Common myeloid progenitor, CD34-positive (primary cell): ENCODE measurements around the gene FKBP2. TPM values are rescaled to one million over a fixed set of nuclear protein-coding genes. Genes with fewer than 3 reads are reported as not detected.
A peak's percentile ranks its signal among the peaks of the same experiment; 100 is the strongest.

Source experiments
- CTCF ChIA-PET: fragments of 350-600 bp; sonication (Branson Sonifier 250); formaldehyde crosslinking; loops from one replicate; lab custom pipeline; 2021; ENCODE audit warnings: antibody characterized with exemption; lab: Charles Lee
- POLR2A ChIA-PET: fragments of 350-600 bp; sonication (Branson Sonifier 250); formaldehyde crosslinking; loops from one replicate; lab custom pipeline; 2021; ENCODE audit warnings: antibody characterized with exemption; lab: Charles Lee
- DNase-seq, 3 donors: peaks; one replicate each; pipeline versions ENCODE4 v3.0.0 to v3.0.0-alpha.2; 2013
- H3K27ac ChIP-seq, 2 experiments: 1 replicate in 1 of 2; 2 replicates in 1 of 2; pipeline ENCODE4 v1.7.0; 2013; ENCODE audit warnings: inconsistent platforms in 2 of 2, low read length in 2 of 2, mild to moderate bottlenecking in 2 of 2, low read depth in 1 of 2, moderate library complexity in 1 of 2; ENCODE audit not compliant: severe bottlenecking in 2 of 2, insufficient read depth in 1 of 2, poor library complexity in 1 of 2
- H3K27me3 ChIP-seq, 5 experiments: replicated peaks in 2 of 5; 1 replicate in 3 of 5; 2 replicates in 2 of 5; pipeline versions ENCODE4 v1.6.1 to v1.7.0; 2013; ENCODE audit warnings: low read length in 4 of 5, mild to moderate bottlenecking in 2 of 5, moderate library complexity in 2 of 5, inconsistent platforms in 1 of 5; ENCODE audit not compliant: insufficient read depth in 5 of 5, control insufficient read depth in 4 of 5
- H3K36me3 ChIP-seq, 4 experiments: 1 replicate in 2 of 4; 2 replicates in 2 of 4; pipeline versions ENCODE4 v1.6.1 to v1.7.0; 2013; ENCODE audit warnings: low read length in 3 of 4, control low read depth in 1 of 4, mild to moderate bottlenecking in 1 of 4; ENCODE audit not compliant: control insufficient read depth in 4 of 4, insufficient read depth in 4 of 4
- H3K4me1 ChIP-seq, 4 experiments: 1 replicate in 3 of 4; 2 replicates in 1 of 4; pipeline versions ENCODE4 v1.6.1 to v1.7.1; 2013; ENCODE audit warnings: low read length in 3 of 4, mild to moderate bottlenecking in 3 of 4, control low read depth in 1 of 4, inconsistent platforms in 1 of 4, moderate library complexity in 1 of 4; ENCODE audit not compliant: control insufficient read depth in 4 of 4, insufficient read depth in 4 of 4; ENCODE audit errors: control extremely low read depth in 1 of 4
- H3K4me3 ChIP-seq, 7 experiments: 1 replicate in 4 of 7; 2 replicates in 3 of 7; pipeline versions ENCODE4 v1.5.1 to v1.7.0; 2013; ENCODE audit warnings: mild to moderate bottlenecking in 7 of 7, low read length in 6 of 7, moderate library complexity in 6 of 7, inconsistent platforms in 2 of 7, low read depth in 2 of 7, control low read depth in 1 of 7; ENCODE audit not compliant: insufficient read depth in 4 of 7, control insufficient read depth in 1 of 7; ENCODE audit errors: extremely low read depth in 1 of 7
- H3K9me3 ChIP-seq, 5 experiments: 1 replicate in 4 of 5; 2 replicates in 1 of 5; pipeline versions ENCODE4 v1.6.1 to v1.7.1; 2013; ENCODE audit warnings: low read length in 4 of 5, mild to moderate bottlenecking in 2 of 5, inconsistent platforms in 1 of 5, low read depth in 1 of 5, moderate library complexity in 1 of 5; ENCODE audit not compliant: control insufficient read depth in 4 of 5, insufficient read depth in 2 of 5; ENCODE audit errors: control extremely low read depth in 1 of 5
- WGBS: methylation state at CpG from one replicate; pipeline ENCODE4 v1.1.5; 2013; ENCODE audit not compliant: insufficient coverage; 5-methylcytosine and 5-hydroxymethylcytosine counted together
- polyA plus RNA-seq: library from polyadenylated mRNA; unstranded; fragments of 120-200 nt; gene quantifications from one replicate; pipeline ENCODE4 v1.2.1, GENCODE V29; 2013

FKBP2 gene
- 39.9 TPM for polyA plus RNA-seq

DNA sequence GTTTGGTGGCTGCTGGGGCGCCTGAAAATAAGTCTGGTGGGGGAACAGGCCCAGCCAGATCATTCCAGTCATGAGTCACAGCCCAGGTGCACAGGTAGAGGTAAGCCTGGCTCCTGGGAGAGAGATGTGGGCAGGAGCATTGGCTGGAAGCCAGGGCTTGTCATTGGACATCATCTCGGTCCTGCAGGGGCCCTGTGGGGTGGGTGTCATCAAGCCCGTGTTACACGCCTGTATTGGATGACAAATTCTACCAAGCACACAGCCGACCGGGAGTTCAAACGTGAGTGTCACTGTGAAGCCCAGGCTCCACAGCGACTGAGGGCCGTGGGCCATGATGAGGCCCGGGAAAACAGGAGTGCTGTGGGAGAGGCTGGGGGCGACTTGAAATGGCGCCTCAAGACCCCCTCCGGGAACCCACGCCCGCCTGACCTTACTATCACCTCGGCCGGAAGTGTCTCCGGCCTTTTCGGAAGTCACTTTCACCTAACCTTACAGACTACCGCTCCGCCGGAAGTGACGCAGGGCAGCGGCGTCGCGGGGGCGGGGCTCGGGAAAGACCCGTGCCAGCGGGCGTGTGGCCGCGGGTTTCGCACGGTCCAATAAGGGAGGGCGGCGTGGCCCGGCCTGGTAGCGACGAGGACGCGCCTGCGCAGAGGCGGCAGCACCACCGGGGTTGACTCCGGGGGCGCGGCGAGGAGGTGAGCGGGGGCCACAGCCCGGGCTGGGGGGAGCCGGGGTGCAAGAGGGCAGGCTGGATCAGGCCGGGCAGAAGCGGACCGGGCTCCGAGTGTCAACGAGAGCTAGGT is at the start of gene FKBP2:
TSS of gene FKBP2 (plus strand) at position 661 of the 806 bp plus-strand sequence. CDS start 1,293 bp downstream, outside the sequence.
- Histone ChIP-seq H3K4me1 (peaks cover 4 to 56% (median 49%) of the 10 kb centered on the region in 4 experiments), H3K9me3 (no peaks in the 10 kb centered on the region), H3K4me3 (peak within 1 kb of the TSS; percentile 69 to 91 (median 85)), H3K36me3 (peaks cover 0 to 37% (median 28%) of the 10 kb centered on the region in 4 experiments), H3K27me3 (no peaks in the 10 kb centered on the region), H3K27ac (peak within 1 kb of the TSS; percentile 96 to 97)
- 2% methylated on average over 46 of the region's 58 CpGs for WGBS
- peak; percentile 96 to 98 (median 98) for DNase-seq
- CTCF ChIA-PET = interaction anchor here (0.6 to 12.2 kb wide), 7 partner anchors 17 to 534 kb away, joined by 3 to 177 read pairs (median 4); partner anchors contain the start of gene FERMT3
- POLR2A ChIA-PET = interaction anchor here (0.6 to 7.6 kb wide), 11 partner anchors 9 to 150 kb away, joined by 3 to 74 read pairs (median 3); partner anchors contain the start of genes DNAJC4, FERMT3, PRDX5 and TRMT112

GRCh38 chr11:64192434-64192833 is 48.5 kb upstream of the FKBP2 start:
- no peak for DNase-seq
- Histone ChIP-seq H3K9me3 (no peaks in the 10 kb centered on the region), H3K27me3 (no peaks in the 10 kb centered on the region), H3K4me3 (no peak overlapping the region), H3K27ac (peak overlapping the region in 1 of 2 experiments; percentile 6), H3K36me3 (peaks cover 24 to 64% (median 52%) of the 10 kb centered on the region in 4 experiments), H3K4me1 (peaks cover 0 to 10% (median under 1%) of the 10 kb centered on the region in 4 experiments)
- POLR2A ChIA-PET = no interaction called here
- CTCF ChIA-PET = interaction anchor here (1.5 to 10.3 kb wide), 2 partner anchors 12 to 25 kb away, joined by 4 to 88 read pairs; partner anchors contain the start of gene FERMT3
- WGBS = 100% methylated on average over 3 of the region's 5 CpGs

DNA sequence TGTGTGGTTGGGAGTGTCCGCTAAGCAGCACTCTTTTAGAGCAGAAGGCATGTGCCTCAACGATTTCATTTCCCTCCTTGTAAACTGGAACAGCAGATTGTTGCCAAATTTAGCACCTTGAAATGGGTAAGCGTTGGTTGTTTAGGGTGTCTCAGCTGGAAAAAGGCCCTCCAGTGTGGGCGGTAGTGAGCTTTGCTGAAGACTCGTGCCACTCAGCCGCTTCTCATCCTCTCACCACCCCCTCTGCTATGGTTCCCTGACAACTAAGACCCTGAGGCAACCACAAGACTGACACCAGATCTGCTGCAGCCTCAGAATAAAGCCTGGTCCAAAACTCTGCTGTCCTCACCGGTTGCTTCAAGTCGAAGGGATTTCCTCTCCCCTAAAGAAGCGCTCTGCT is 44.3 kb upstream of the FKBP2 start:
- Histone ChIP-seq H3K27ac (no peak overlapping the region), H3K36me3 (peaks cover 31 to 79% (median 65%) of the 10 kb centered on the region in 4 experiments), H3K4me1 (peaks cover 0 to 5% (median 0%) of the 10 kb centered on the region in 4 experiments), H3K9me3 (no peaks in the 10 kb centered on the region), H3K27me3 (no peaks in the 10 kb centered on the region), H3K4me3 (no peak overlapping the region)
- 100% methylated on average over 2 of the region's 9 CpGs for WGBS
- POLR2A ChIA-PET = interaction anchor here (1.7 kb wide), 1 partner anchor 11 kb away, joined by 6 read pairs; the partner anchor contains the start of gene STIP1
- CTCF ChIA-PET = interaction anchor here (0.6 to 4.1 kb wide), 7 partner anchors 9 to 1324 kb away, joined by 3 to 27 read pairs (median 4); partner anchors contain the start of genes FERMT3 and PLCB3
- no peak for DNase-seq

DNA sequence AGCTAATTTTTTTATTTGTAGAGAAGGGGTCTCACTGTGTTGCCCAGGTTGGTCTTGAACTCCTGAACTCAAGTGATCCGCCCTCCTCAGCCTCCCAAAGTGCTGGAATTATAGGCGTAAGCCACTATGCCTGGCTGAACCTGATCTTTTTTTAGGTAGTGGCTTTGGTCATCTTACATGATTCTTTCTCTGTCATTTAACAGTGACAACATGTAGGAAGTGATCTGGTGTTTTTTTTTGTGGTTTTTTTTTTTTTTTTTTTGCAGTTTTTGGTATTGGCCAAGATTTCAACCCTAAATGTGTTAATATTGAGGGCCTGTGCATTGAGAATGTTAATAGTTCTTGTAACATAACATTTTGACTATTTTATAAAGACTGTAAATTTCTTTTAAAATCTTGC is 42.4 kb upstream of the FKBP2 start:
- peaks cover 31 to 84% (median 70%) of the 10 kb centered on the region in 4 experiments for H3K36me3 ChIP-seq
- H3K4me1 ChIP-seq = peaks cover 0 to 5% (median 0%) of the 10 kb centered on the region in 4 experiments
- H3K4me3 ChIP-seq = no peak overlapping the region
- POLR2A ChIA-PET = no interaction called here
- DNase-seq = no peak
- no peaks in the 10 kb centered on the region for H3K27me3 ChIP-seq
- no CpG with 5 or more reads among the region's 2 CpGs for WGBS
- H3K9me3 ChIP-seq = no peaks in the 10 kb centered on the region
- CTCF ChIA-PET = interaction anchor here (0.8 to 2.1 kb wide), 2 partner anchors 17 to 34 kb away, joined by 3 to 7 read pairs; no protein-coding TSS in a partner anchor
- H3K27ac ChIP-seq = no peak overlapping the region

DNA sequence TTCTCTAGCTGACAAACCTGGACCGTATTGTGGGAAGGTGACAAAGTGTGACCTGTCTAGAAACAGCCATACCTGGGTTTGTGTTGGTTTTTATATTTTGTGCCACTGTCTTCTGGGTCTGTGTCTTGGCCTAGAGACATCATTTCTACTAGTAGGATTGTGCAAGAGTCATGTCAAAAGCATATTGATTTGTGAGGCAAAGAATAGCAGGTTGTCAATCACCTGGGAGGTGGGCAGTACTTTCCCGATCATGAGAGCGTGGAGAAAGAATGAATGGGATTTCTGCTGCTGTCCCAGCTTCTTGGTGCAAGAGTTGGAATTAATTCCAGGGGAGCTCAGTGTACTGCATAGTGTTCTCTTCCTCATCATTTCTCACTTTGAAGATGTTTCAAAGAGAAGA is 39.4 kb upstream of the FKBP2 start:
- H3K27ac ChIP-seq = no peak overlapping the region
- no peak for DNase-seq
- ChIA-PET POLR2A (no interaction called here), CTCF (interaction anchor here (1.0 to 15.6 kb wide), 6 partner anchors 13 to 130 kb away, joined by 3 to 321 read pairs (median 106); partner anchors contain the start of genes CATSPERZ, ESRRA, FKBP2 and NUDT22)
- H3K4me1 ChIP-seq = peaks cover 5 to 34% (median 26%) of the 10 kb centered on the region in 4 experiments
- no peak overlapping the region for H3K4me3 ChIP-seq
- H3K27me3 ChIP-seq = no peaks in the 10 kb centered on the region
- no peaks in the 10 kb centered on the region for H3K9me3 ChIP-seq
- WGBS = 97% methylated on average over 3 of the region's 3 CpGs
- H3K36me3 ChIP-seq = peaks cover 18 to 62% (median 50%) of the 10 kb centered on the region in 4 experiments

DNA sequence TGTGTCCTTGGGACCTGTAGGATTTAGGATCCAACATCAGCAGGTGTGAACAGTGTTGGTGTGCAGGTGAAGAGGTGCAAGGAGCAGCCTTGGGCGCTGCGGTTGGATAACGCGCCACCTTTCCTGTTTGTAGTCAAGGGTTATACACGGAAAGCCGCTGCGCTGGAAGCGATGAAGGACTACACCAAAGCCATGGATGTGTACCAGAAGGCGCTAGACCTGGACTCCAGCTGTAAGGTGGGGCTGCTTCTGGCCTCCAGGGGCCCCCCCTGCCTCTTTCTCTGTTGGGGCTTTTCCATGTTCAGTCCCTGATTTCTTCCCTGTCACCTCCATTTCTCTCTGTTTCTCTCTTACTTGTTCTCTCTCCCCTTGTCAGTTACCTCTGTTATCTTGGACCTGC is 37.9 kb upstream of the FKBP2 start:
- Histone ChIP-seq H3K4me3 (no peak overlapping the region), H3K4me1 (peaks cover 5 to 46% (median 40%) of the 10 kb centered on the region in 4 experiments), H3K36me3 (peaks cover 11 to 49% (median 37%) of the 10 kb centered on the region in 4 experiments), H3K27me3 (no peaks in the 10 kb centered on the region), H3K9me3 (no peaks in the 10 kb centered on the region), H3K27ac (no peak overlapping the region)
- ChIA-PET CTCF (interaction anchor here (2.1 to 15.6 kb wide), 7 partner anchors 15 to 100 kb away, joined by 4 to 321 read pairs (median 88); partner anchors contain the start of genes CATSPERZ, DNAJC4, ESRRA and FKBP2), POLR2A (interaction anchor here (0.5 to 5.9 kb wide), 2 partner anchors 10 to 14 kb away, joined by 3 to 49 read pairs; no protein-coding TSS in a partner anchor)
- DNase-seq = no peak
- 99% methylated on average over 9 of the region's 9 CpGs for WGBS
